Endothelial cell of umbilical vein (primary cell): ENCODE measurements around the gene MISFA. TPM values are rescaled to one million over a fixed set of nuclear protein-coding genes. Genes with fewer than 3 reads are reported as not detected.

Experiments
- BruUV-seq: library from RNA; stranded (reverse); fragments of 400-500 nt; replicated peaks from 2 replicates; lab custom pipeline; 2021; lab: Mats Ljungman, UMichigan
- CTCF ChIA-PET: fragments of 300-600, 350-600 bp; sonication (Branson Sonifier 250); formaldehyde crosslinking; loops from one replicate; lab custom pipeline; 2021; ENCODE audit warnings: antibody characterized with exemption, inconsistent platforms; lab: Charles Lee
- POLR2A ChIA-PET: fragments of 300-600, 350-600 bp; sonication (Branson Sonifier 250); formaldehyde crosslinking; loops from one replicate; lab custom pipeline; 2021; ENCODE audit warnings: antibody characterized with exemption, inconsistent platforms; lab: Charles Lee
- DNase-seq: peaks from one replicate; pipeline ENCODE4 v3.0.0-alpha.2; 2011; ENCODE audit warnings: low read depth, low spot score
- FAIRE-seq: peaks from 2 replicates; lab custom pipeline; 2011; peaks lifted over from hg19 to GRCh38; lab: Jason Lieb, UNC
- H2AFZ ChIP-seq: 2 replicates; pipeline ENCODE4 v1.6.0; 2012; ENCODE audit warnings: low read depth, low read length, control low read depth, inconsistent platforms
- H3K27ac ChIP-seq: 2 replicates; pipeline ENCODE4 v1.5.1; 2011; ENCODE audit warnings: low read depth, mild to moderate bottlenecking, control low read depth, low read length, moderate library complexity; ENCODE audit not compliant: insufficient read depth
- H3K27me3 ChIP-seq, 2 experiments: 2 replicates each; pipeline versions ENCODE4 v1.6.0 to v1.6.1; 2011; ENCODE audit warnings: low read length in 2 of 2, mixed read lengths in 1 of 2; ENCODE audit not compliant: control insufficient read depth in 2 of 2, insufficient read depth in 2 of 2
- H3K36me3 ChIP-seq, 2 experiments: 2 replicates in 1 of 2; 3 replicates in 1 of 2; pipeline ENCODE4 v1.5.1; 2011; ENCODE audit warnings: low read length in 2 of 2, mild to moderate bottlenecking in 1 of 2, moderate library complexity in 1 of 2; ENCODE audit not compliant: control insufficient read depth in 2 of 2, insufficient read depth in 2 of 2; ENCODE audit errors: extremely low read depth in 1 of 2
- H3K4me1 ChIP-seq: 3 replicates; pipeline ENCODE4 v1.5.1; 2011; ENCODE audit warnings: mild to moderate bottlenecking, low read length; ENCODE audit not compliant: control insufficient read depth, insufficient read depth; ENCODE audit errors: extremely low read depth
- H3K4me2 ChIP-seq: 2 replicates; pipeline ENCODE4 v1.6.1; 2011; ENCODE audit warnings: low read length, control low read depth, mixed read lengths; ENCODE audit not compliant: insufficient read depth
- H3K4me3 ChIP-seq, 3 experiments: fragments of 200-600 bp in 1 of 3; sonication (generic), shearing (Covaris generic) in 1 of 3; replicated peaks in 1 of 3; 2 replicates each; pipeline ENCODE4 v1.5.1; 2011 to 2016; ENCODE audit warnings: control low read depth in 3 of 3, low read length in 3 of 3, mild to moderate bottlenecking in 2 of 3, inconsistent platforms in 1 of 3, low read depth in 1 of 3, moderate library complexity in 1 of 3; ENCODE audit not compliant: insufficient read depth in 1 of 3
- H3K79me2 ChIP-seq: 2 replicates; pipeline ENCODE4 v1.6.0; 2012; ENCODE audit warnings: low read length, inconsistent platforms; ENCODE audit not compliant: control insufficient read depth, insufficient read depth
- H3K9ac ChIP-seq: replicated peaks from 2 replicates; pipeline ENCODE3; 2011; ENCODE audit warnings: low read length, control low read depth; ENCODE audit not compliant: insufficient read depth; ENCODE audit errors: extremely low read depth
- H3K9me1 ChIP-seq: replicated peaks from 3 replicates; pipeline ENCODE4 v1.6.0; 2011; ENCODE audit warnings: mild to moderate bottlenecking, low read length; ENCODE audit not compliant: control insufficient read depth, insufficient read depth; ENCODE audit errors: extremely low read depth
- H3K9me3 ChIP-seq: replicated peaks from 2 replicates; pipeline ENCODE4 v1.5.1; 2012; ENCODE audit warnings: low read length, inconsistent platforms; ENCODE audit not compliant: control insufficient read depth, insufficient read depth
- H4K20me1 ChIP-seq: replicated peaks from 2 replicates; pipeline ENCODE3; 2011; ENCODE audit warnings: mild to moderate bottlenecking, low read length; ENCODE audit not compliant: control insufficient read depth, insufficient read depth; ENCODE audit errors: extremely low read depth
- EZH2 ChIP-seq: IDR thresholded peaks from 2 replicates; pipeline ENCODE4 v1.6.1; 2012; ENCODE audit warnings: borderline replicate concordance, low read depth, mild to moderate bottlenecking, moderate library complexity, low read length, inconsistent platforms; ENCODE audit not compliant: severe bottlenecking
- FOS ChIP-seq: IDR thresholded peaks from 2 replicates; pipeline ENCODE4 v1.6.1; 2011; ENCODE audit warnings: mild to moderate bottlenecking, low read length, moderate library complexity, borderline replicate concordance; ENCODE audit not compliant: insufficient read depth
- GATA2 ChIP-seq: IDR thresholded peaks from 2 replicates; pipeline ENCODE4 v1.7.0; 2011; ENCODE audit warnings: low read depth, mild to moderate bottlenecking, moderate library complexity, mixed read lengths, low read length; ENCODE audit not compliant: insufficient read length, insufficient read depth
- JUN ChIP-seq: IDR thresholded peaks from 2 replicates; pipeline ENCODE4 v1.6.1; 2011; ENCODE audit warnings: borderline replicate concordance, low read depth; ENCODE audit not compliant: insufficient read length, insufficient read depth
- MYC ChIP-seq: IDR thresholded peaks from one replicate; pipeline ENCODE4 v1.6.1; 2011; ENCODE audit warnings: mild to moderate bottlenecking, low read depth, low read length
- POLR2A ChIP-seq: IDR thresholded peaks from 2 replicates; pipeline ENCODE4 v1.6.1; 2012; ENCODE audit warnings: low read depth, mild to moderate bottlenecking, control low read depth, low read length
- POLR2AphosphoS5 ChIP-seq: IDR thresholded peaks from 2 replicates; pipeline ENCODE4 v1.6.1; 2012; ENCODE audit warnings: low read depth, mild to moderate bottlenecking, control low read depth, low read length, moderate library complexity; ENCODE audit not compliant: insufficient read depth
- dilution Hi-C: fragments of 300-500 bp; cut with MboI; formaldehyde crosslinking; loops from one replicate; pipeline ENCODE4 v1.15.0; 2019; ENCODE audit warnings: low sequenced_read_pairs; ENCODE audit not compliant: extremely low pct_ligation_motif_present
- intact Hi-C: fragments of 100-400 bp; cut with micrococcal nuclease; formaldehyde crosslinking; loops from one replicate; pipeline ENCODE4 v1.10.0; 2022
- polyA plus RNA-seq, 4 experiments: library from polyadenylated mRNA; depleted of rRNA in 3 of 4; stranded (reverse) in 3 of 4; unstranded in 1 of 4; fragments of >200 nt; gene quantifications; 2 replicates each; pipeline versions ENCODE4 v1.2.1 to v1.2.3, GENCODE V29; 2011 to 2012; ENCODE audit warnings: missing spikeins in 1 of 4
- total RNA-seq: library from RNA; stranded (reverse); gene quantifications from 2 replicates; pipeline ENCODE4 v1.2.3, GENCODE V29; 2021
- TF ChIP-seq, protein P1 (sequence below), 2 donors: IDR thresholded peaks; 1 replicate in 1 of 2; 2 replicates in 1 of 2; pipeline ENCODE4 v1.5.1; 2011; ENCODE audit warnings: low read length in 2 of 2, mild to moderate bottlenecking in 2 of 2, moderate library complexity in 2 of 2, control low read depth in 1 of 2, inconsistent platforms in 1 of 2, low read depth in 1 of 2; ENCODE audit not compliant: insufficient read depth in 1 of 2; ENCODE audit errors: extremely low read depth in 1 of 2
- TF ChIP-seq, protein P2 (sequence below): IDR thresholded peaks from 2 replicates; pipeline ENCODE4 v1.6.1; 2011; ENCODE audit not compliant: insufficient read depth, insufficient read length

The MISFA gene
- total and polyA plus RNA-seq, 2 donors (not counting 3 experiments of a cell fraction or from before 2014, with no cell fraction given): 1.4 to 3.6 TPM

DNA sequence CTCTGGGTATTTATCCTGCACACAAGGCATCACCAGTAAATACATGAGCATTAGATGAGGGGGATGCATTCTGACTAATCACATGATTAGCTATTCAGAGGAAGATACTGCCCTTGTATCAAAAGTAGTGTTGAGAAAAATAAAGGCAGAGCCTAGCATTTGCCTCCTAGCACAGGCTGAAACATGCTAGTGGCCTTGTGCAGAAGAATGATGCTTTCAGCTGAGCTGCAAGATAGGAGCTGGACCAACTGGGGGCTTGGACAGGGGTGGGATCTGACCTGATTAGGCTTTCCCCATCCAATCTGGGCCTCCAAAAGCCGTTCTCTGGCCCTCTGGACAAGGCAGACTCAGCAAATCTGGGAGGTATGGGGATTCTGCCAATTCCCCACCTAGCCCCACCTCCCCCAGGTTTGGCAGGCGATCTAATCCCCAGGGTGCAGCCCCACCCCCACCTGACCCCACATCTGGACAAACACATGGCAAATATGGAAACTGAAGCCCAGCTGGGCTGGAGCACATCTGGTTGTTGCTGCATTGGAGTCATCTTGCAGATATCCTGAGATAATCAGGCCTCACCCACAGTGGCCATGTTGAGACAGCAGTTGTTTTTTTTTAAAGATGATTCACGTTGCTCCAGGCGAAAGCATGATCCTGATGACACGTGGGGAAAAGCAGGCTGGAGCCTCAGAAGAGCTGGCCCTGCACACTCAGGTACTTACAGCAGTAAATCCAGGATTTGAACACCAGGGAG, 4.4 kb upstream of the MISFA start:
- no peaks in the 10 kb centered on the region for H4K20me1 ChIP-seq
- ChIA-PET POLR2A (interaction anchor here (0.7 kb wide), 1 partner anchor 141 kb away, joined by 3 read pairs; no protein-coding TSS in a partner anchor), CTCF (interaction anchor here (0.8 to 1.1 kb wide), 2 partner anchors 13 to 23 kb away, joined by 3 to 4 read pairs; no protein-coding TSS in a partner anchor)
- no peak overlapping the region for H3K27ac ChIP-seq
- H2AFZ ChIP-seq: no peak overlapping the region
- no peaks in the 10 kb centered on the region for H3K9me3 ChIP-seq
- FAIRE-seq (no peak), DNase-seq (no peak)
- no peak overlapping the region for H3K4me3 ChIP-seq
- no peak overlapping the region for H3K4me2 ChIP-seq
- H3K79me2 ChIP-seq: peaks cover 7% of the 10 kb centered on the region
- dilution Hi-C loops (no loop called here), intact Hi-C loops (no loop called here)
- TF ChIP-seq EZH2 (no peak), FOS (no peak), POLR2A (no peak), GATA2 (no peak), JUN (no peak), MYC (no peak), POLR2AphosphoS5 (no peak)
- TF ChIP-seq, protein P1, sequence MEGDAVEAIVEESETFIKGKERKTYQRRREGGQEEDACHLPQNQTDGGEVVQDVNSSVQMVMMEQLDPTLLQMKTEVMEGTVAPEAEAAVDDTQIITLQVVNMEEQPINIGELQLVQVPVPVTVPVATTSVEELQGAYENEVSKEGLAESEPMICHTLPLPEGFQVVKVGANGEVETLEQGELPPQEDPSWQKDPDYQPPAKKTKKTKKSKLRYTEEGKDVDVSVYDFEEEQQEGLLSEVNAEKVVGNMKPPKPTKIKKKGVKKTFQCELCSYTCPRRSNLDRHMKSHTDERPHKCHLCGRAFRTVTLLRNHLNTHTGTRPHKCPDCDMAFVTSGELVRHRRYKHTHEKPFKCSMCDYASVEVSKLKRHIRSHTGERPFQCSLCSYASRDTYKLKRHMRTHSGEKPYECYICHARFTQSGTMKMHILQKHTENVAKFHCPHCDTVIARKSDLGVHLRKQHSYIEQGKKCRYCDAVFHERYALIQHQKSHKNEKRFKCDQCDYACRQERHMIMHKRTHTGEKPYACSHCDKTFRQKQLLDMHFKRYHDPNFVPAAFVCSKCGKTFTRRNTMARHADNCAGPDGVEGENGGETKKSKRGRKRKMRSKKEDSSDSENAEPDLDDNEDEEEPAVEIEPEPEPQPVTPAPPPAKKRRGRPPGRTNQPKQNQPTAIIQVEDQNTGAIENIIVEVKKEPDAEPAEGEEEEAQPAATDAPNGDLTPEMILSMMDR (IDR thresholded peaks at IDR 0.05; ENCODE audit: extremely low read depth in 1 of 2, insufficient read depth in 1 of 2, low read depth in 1 of 2, low read length in 2 of 2): no peak
- TF ChIP-seq, protein P2, sequence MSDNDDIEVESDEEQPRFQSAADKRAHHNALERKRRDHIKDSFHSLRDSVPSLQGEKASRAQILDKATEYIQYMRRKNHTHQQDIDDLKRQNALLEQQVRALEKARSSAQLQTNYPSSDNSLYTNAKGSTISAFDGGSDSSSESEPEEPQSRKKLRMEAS: no peak
- H3K9me1 ChIP-seq: no peaks in the 10 kb centered on the region
- H3K9ac ChIP-seq: no peak overlapping the region
- peaks cover 0 to 4% of the 10 kb centered on the region in 2 experiments for H3K36me3 ChIP-seq
- BruUV-seq: no TSS peak
- no peaks in the 10 kb centered on the region for H3K27me3 ChIP-seq
- H3K4me1 ChIP-seq: no peaks in the 10 kb centered on the region
